ENCODE data around the gene GLTPD2. TPM values are rescaled to one million over a fixed set of nuclear protein-coding genes. Genes with fewer than 3 reads are reported as not detected.

Gene GLTPD2
- total and polyA plus RNA-seq, 2 experiments from 2014 or later = 0.47 to 1.3 TPM

- TF ChIP-seq ZNF462 (CRISPR knock-in tag; IDR thresholded peaks at IDR 0.05) (no peak), REST (IDR thresholded peaks at IDR 0.05; ENCODE audit: unreplicated experiment) (no peak), STAT1 (IDR thresholded peaks at IDR 0.05; ENCODE audit: unreplicated experiment) (no peak), EZH2phosphoT487 (IDR thresholded peaks at IDR 0.05; ENCODE audit: unreplicated experiment) (no peak), CREB1 (CRISPR knock-in tag; IDR thresholded peaks at IDR 0.05; ENCODE audit: low read depth) (no peak), ZNF331 (CRISPR knock-in tag; IDR thresholded peaks at IDR 0.05; ENCODE audit: low read depth) (no peak)
Measured at GRCh38 chr17:4788159-4788806, 481 bp upstream of the GLTPD2 start (continued).

All from GM23338 (cell line).